Body of pancreas (tissue), 4 donors: ENCODE results near the gene ABR.

ENCODE experiments used
- POLR2A ChIP-seq, 3 donors: fragments of 450-650 bp; IDR thresholded peaks; one replicate each; pipeline ENCODE4 v1.6.1; 2016; ENCODE audit warnings: antibody characterized with exemption in 3 of 3, mild to moderate bottlenecking in 2 of 3
- TF ChIP-seq, protein P1 (sequence below), 7 experiments: fragments of 450-650 bp in 4 of 7; fragments of 200-600 bp in 3 of 7; sonication (generic) in 3 of 7; IDR thresholded peaks; one replicate each; pipeline ENCODE4 v1.5.1; 2016 to 2019; ENCODE audit warnings: antibody characterized with exemption in 7 of 7

DNA sequence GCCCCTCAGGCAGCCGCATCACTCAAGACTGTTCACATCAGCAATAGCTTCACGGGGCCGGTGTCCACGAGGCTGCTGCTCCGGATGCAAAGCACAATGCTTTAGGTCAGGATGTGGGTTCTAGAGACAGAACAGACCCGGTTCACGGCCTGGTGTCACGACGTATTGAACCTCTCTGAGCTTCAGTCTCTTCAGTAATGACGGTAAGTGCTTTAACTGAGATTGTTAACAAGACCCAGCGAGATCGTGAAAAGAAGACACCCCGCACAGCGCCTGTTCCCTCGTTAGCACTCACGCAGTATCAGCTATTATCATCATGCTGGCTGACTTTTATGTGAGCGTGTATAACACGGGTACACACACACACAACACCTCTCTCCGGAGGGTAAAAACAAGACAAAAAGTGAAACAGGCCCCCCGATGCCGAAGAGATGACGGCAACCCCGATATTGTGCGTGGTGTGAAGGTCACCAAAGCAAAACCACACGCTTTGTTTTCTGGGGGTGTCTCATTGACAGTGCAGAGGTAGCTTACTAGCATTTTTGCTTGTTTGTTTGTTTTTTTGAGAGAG is 21.4 kb upstream of the ABR start:
- TF ChIP-seq, protein P1, sequence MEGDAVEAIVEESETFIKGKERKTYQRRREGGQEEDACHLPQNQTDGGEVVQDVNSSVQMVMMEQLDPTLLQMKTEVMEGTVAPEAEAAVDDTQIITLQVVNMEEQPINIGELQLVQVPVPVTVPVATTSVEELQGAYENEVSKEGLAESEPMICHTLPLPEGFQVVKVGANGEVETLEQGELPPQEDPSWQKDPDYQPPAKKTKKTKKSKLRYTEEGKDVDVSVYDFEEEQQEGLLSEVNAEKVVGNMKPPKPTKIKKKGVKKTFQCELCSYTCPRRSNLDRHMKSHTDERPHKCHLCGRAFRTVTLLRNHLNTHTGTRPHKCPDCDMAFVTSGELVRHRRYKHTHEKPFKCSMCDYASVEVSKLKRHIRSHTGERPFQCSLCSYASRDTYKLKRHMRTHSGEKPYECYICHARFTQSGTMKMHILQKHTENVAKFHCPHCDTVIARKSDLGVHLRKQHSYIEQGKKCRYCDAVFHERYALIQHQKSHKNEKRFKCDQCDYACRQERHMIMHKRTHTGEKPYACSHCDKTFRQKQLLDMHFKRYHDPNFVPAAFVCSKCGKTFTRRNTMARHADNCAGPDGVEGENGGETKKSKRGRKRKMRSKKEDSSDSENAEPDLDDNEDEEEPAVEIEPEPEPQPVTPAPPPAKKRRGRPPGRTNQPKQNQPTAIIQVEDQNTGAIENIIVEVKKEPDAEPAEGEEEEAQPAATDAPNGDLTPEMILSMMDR (IDR thresholded peaks at IDR 0.05), result no peak
- no peak for TF ChIP-seq POLR2A (IDR thresholded peaks at IDR 0.05)
